IPS-NIHi7 (cell line): ENCODE results near the gene GNAL.
"Not testable (repeated sequence)": the region's sequence is repeated elsewhere in the genome, so short reads cannot be mapped to it uniquely, and the experiment has no call there.

ENCODE experiments used
- DNase-seq: peaks from one replicate; pipeline ENCODE4 v3.0.0; 2012; ENCODE audit warnings: mixed read lengths; ENCODE audit errors: extremely low spot score

GNAL gene

GRCh38 chr18:11849841-11850634 lies 161.0 kb downstream of the GNAL start:
- DNase-seq: no peak

- no peak for DNase-seq
Observed at GRCh38 chr18:11850821-11851145, 161.7 kb downstream of the GNAL start.

DNA sequence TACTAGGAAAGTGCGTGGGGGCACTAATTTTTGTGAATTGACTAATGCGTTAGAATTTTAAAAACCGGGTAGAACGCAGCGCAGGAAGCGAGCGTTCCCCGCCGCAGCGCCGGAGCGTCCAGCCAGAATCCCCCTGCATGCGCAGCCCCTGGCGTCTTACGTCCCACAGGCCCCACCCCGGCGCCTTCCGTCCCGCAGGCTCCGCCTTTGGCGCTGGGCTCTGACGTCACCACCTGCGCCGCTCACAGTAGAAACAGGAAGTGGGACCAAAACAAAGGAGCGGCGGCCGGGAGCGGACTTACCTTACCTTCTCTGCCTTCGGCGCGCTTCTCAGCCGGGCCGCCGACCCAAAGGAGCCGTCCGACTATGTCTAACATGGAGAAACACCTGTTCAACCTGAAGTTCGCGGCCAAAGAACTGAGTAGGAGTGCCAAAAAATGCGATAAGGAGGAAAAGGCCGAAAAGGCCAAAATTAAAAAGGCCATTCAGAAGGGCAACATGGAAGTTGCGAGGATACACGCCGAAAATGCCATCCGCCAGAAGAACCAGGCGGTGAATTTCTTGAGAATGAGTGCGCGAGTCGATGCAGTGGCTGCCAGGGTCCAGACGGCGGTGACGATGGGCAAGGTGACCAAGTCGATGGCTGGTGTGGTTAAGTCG lies 162.2 kb downstream of the GNAL start, which contains the start of gene CHMP1B:
Gene CHMP1B (plus strand): TSS at position 268 of the 660 bp plus-strand sequence. CDS start 99 bp downstream, at position 367.
- DNase-seq: peak; percentile 95

DNA sequence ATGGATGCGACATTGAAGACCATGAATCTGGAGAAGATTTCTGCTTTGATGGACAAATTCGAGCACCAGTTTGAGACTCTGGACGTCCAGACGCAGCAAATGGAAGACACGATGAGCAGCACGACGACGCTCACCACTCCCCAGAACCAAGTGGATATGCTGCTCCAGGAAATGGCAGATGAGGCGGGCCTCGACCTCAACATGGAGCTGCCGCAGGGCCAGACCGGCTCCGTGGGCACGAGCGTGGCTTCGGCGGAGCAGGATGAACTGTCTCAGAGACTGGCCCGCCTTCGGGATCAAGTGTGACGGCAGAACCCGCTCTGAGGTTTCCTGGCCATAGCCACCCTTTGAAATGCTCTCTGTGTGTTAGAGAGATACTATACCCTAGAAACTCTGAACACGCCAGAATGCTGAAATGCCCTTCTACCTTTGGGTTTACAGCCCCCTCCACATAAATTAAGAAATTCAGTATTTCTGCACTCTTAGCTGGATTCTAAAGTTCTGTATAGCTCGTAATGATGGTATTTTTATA lies 162.8 kb downstream of the GNAL start:
- DNase-seq: peak; percentile 14

- DNase-seq: not testable (repeated sequence)
Observed at GRCh38 chr18:11854554-11854953, 165.5 kb downstream of the GNAL start.

- peak; percentile 59 for DNase-seq
Observed at GRCh38 chr18:11857177-11857887, 168.3 kb downstream of the GNAL start.

DNA sequence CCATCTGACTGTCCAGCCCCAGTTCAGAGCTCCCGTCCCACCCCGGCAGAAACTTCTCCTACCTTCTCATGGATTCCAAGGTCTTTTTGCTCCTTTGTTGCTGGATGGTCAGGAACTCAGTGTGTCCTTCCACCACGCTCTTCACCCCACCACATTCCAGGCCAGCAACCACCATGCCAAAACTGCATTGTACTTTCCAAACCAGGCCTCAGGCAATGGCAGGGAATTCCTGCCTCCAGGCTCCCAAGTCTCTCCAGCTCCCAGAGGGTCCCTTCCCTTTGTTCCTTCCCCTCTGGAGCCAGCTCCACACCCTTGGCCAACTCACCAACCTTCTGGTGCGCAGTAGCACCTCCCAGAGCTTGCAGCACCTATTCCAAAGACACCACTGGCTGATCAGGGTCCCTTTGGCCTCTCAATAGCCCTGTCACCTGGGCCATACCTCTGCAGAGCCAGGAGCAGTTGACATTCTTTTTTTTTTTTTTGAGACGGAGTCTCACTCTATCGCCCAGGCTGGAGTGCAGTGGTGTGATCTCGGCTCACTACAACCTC lies 170.3 kb downstream of the GNAL start:
- no peak for DNase-seq

DNA sequence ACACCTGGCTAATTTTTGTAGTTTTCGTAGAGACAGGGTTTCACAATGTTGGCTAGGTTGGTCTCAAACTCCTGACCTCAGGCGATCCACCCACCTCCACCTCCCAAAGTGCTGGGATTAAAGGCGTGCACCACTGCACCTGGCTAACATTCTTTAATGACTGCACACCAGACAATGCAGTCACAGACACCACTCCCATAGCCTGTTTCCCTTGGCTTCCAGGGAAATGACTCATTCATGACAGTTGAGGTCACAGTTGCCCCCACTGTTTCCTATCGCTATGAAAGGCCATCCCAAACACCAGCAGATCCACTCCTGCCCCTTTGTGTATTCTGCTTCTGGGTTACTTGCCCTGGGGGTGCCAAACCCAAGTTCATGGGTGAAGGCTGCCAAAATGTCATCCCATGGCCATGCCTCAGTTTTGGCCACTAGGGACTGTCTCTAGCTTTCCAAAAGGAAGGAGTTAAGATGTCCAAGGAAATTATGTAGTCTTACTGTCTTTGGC lies 170.9 kb downstream of the GNAL start:
- DNase-seq: no peak

DNA sequence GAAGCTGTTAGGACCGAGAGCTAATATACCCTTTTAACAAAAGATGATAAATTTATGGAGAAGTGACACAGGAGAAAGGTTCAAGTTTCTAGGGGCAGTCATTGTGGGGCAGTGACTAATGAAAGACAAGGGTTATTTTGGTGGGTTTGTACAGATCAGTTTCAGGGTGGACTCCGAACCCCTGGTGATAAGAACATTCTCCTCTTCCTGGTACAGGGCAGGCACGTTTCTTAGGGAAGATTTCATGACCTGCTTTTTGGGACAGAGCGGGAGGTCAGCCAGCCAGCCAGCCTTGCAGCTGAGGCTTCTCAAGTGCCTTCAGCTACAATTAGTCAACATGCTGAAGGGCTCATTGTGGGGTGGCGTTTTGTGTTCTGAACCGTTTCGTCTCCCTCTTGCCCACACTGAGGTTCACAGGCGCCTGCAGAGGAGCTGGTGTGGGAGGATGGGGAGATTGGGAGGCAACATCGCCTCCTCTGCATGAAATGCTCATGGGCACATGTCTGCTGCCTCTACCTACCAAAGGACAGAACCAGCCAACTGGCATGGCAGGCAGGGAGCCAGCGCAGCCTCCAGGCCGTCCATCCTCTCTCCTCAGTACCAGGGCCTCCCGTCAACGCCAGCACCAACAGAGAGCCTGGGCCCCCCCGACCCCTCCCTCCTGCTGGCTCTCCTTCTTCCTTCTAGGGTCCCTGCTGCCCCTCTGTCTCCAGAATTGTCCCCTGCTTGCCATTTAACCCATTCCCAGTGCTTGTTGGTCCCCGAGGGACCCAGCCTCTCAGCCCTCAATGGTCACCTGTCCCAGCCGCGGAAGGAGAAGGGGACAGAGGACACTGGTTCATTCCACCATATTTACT lies 171.8 kb downstream of the GNAL start:
- DNase-seq: no peak

GRCh38 chr18:11861583-11862288 lies 172.7 kb downstream of the GNAL start:
- DNase-seq: no peak

DNA sequence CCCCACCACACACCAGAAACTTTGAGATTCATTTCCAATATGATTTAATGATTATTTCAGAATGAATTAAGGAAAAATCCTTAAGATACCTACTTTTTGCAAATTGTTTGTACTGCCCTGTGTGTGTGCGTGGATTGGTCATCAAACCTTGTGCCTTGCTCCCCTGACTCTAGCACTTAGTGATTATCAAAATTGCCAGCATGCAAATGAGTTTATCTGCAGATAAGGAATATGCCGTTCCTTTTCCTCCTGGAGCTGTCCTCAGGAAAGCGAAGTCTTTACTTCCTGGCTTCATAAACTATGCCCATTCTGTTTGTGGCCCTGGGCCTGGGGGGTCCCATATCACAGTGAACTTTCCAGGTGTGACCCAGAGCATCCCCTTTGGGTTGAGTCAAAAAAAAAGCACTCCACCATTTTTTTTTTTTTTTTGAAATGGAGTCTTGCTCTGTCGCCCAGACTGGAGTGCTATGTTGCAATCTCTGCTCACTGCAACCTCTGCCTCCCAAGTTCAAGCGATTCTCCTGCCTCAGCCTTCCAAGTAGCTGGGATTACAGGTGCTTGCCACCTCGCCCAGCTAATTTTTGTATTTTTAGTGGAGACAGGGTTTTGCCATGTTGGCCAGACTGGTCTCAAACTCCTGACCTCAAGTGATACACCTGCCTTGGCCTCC lies 173.5 kb downstream of the GNAL start:
- no peak for DNase-seq

- DNase-seq: no peak
Observed at GRCh38 chr18:11864471-11864870, 175.4 kb downstream of the GNAL start.

- no peak for DNase-seq
Observed at GRCh38 chr18:11865071-11865470, 176.0 kb downstream of the GNAL start.

DNA sequence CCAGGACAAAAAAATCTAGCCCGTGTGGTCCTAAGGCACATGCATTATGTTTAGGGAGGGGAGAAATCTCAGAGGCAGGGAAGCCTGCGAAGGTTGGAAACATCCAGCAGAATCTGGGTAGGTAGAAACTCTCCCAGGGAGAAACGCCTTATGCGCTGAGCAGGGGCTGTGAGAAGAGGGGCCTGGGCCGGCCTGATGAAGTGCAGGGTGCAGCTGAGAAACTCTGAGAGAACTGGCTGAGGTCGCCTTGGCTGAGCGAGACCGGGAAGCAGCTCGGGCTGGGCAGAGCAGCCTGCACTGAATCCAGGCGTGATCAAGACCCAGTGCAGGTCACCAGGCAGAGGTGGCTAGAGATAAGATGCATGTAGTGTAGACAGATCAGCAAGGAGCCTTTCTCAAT lies 177.3 kb downstream of the GNAL start:
- no peak for DNase-seq

- no peak for DNase-seq
Observed at GRCh38 chr18:11866764-11867163, 177.7 kb downstream of the GNAL start.

- no peak for DNase-seq
Observed at GRCh38 chr18:11868230-11868629, 179.2 kb downstream of the GNAL start.

DNA sequence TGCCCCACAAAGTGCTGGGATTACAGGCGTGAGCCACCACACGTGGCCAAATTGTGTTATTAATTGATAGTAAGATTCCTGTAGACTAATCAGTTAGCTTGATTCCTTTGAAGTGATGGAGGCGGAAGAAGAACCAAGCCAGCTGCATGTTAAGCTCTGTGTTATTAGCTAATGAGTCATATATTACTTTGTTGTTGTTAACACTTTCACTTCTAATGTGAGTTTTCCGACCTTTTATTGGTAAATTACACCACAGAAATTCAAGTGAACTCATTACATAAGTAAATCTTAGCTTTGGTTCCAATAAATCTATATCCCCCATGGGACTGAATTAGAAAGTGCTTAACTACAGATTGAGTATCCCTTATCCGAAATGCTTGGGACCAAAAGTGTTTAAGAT lies 182.4 kb downstream of the GNAL start:
- DNase-seq: no peak

DNA sequence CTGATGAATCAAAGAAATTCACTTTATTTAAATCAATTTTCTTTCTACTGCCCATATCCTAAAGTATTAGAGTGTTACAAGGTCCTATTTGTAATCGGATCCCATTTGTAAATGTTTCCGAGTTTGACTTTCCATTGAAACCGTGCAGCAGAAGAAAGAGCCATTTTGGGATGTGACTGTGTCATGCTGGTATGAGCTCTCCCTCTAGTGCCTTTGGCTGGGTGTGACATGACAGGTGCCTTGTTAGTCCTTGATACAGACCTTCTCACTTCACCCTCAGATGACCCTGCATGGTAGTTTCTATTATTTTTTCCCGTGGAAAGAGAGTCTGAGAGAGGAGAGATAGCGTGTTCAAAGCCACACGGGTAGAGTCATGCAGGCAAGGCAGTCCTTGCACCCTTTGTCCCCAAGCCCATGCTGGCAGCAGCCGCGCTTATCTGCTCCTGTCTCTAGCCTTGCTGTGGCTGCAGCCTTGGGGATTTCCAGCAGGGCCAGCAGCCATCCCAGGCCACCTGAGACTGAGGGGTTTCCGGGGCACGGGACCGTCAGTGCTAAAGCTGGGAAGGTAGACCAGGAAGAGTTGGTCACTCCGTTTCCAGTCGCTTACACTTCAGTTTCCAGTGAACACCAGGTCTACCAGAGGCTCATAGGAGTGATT lies 183.5 kb downstream of the GNAL start:
- peak; percentile 63 for DNase-seq

GRCh38 chr18:11873670-11874340 lies 184.7 kb downstream of the GNAL start:
- no peak for DNase-seq
